Nucleus accumbens (tissue), 56 donors: ENCODE results near the gene FAM72D.
"Not testable (repeated sequence)": the region's sequence is repeated elsewhere in the genome, so short reads cannot be mapped to it uniquely, and the experiment has no call there.

Experiments
- DNase-seq, 56 donors: peaks; one replicate each; lab custom pipeline; 2025; lab: John Stamatoyannopoulos, UW

Gene FAM72D

DNA sequence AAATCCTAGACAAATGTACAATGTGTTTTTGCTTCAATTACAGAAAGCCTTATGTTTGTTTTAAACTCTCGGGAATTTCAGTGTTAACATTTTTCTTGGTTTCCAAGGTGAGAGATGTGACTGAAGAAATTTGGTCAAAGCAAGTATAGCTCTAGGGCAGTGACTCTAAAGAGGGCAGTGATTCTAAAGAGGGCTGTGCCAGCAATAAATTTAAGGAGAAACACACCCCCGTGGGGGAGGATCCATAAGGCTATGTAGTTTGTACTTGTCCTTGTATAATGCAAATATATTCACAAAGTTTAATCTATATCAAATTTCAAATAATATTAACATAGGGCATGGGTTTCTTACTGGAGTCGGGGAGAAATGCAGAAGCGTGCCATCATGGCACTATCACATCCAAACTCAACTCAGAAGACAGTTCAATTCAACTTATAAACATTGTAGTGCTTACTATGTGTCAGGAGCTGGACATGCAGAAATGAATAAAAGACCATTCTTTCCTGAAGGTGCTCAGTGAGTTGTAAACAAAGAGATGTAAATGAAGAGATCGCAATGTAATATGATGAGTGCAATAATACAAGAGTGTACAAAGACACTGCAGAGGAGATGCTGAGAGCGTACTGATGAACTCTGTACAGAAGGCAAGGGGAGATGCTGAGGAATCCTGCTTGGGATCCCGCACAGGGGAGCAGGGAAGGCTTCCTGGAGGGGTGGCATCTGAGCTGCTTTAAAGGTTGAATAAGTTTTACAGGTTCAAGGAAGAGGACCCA is 13.1 kb upstream of the FAM72D start:
- DNase-seq, result not testable (repeated sequence)

DNA sequence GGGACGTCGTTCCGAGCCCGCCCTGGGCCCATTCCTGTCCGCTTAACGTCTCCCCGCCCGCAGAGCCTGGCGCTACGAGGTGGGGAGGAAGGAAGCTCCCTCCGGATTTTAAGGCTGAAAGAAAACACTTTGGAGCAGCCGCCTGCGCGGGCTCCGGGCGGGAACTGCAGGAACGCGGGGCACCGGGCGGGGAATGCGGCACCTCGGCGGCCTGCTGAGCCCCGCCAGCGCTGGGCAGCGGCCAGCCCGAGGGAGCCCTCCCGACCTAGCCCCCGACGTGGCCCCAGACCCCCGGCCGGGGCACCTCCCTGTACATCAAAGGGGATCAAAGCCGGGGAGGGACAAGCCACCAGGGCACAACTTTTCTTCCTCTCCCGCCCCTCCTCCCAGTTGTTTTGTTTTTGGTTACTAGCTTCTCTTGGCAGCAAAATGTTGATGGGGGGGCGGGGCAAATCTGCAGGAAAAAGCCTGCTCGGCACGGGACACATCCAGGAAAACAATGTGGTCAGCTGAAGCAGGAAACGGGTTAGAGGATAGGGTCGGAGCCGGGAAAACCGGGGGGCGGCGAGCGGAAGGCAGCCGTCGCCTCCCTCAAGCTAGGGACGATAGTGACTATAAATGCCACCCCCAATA is 2.1 kb upstream of the FAM72D start:
- DNase-seq, result not testable (repeated sequence)

DNA sequence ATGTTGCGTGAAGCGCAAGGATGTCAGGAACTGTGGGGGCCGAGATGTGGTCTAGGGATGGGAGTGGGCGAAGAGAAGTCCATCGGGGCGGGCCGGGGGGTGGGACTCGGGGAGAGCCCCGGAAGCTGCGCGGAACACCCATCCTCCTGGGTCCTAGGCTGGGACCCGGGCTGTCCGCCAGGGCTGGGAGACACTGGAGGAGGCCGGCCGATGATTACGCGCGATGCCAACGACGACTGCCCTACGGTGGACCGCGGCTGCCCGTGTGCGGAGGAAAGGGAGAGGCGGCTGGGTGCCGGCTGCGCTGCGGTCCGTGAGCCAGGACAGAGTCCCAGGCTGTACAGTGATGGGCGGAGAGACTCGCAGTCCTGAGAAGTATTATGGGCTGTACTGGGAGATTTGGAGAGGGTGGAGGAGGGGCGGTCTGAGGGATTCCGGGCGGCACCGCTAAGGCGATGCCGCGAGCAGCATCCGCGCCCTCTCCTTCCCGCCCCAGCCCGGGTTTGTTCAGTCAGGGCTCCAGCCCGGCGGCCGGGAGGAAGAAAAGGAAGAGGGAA is 1.0 kb upstream of the FAM72D start:
- DNase-seq, result not testable (repeated sequence)

DNA sequence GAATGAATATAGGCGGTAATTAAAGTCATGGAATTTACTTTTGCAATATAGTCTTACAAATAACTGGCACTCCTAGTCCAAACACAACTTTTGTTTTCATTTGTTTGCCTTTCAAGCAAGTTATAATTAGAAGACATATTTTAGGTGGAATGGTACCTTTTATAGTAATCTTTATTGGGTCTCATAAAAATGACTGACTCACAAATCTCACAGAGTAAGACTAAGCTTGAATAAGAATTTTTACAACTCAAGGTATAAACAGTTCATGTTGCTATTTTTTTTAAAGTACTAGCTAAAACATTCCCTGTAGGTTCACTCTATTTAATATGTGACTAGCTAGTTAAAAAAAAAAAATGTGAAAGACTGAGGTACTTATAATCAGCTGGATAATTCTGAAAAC is 6.0 kb downstream of the FAM72D start:
- DNase-seq, result not testable (repeated sequence)

DNA sequence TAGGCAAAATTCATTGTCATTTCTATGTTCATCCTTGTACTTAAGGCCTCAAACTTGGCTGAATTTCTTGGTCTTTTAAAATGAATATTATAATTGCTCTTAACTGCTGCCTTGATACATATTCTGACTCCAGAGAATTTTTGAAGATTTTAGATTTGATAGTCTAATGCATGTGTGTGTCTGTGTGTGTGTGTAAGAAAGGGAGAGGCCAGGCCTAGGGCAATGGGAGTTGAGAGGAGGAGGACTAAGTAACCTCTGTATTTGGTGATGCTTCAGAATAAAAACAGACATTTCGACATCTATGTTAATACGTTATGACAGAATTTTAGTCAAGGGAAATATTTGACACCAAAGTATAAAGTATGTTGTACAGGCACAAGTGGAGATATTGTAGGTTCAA is 7.5 kb downstream of the FAM72D start:
- not testable (repeated sequence) for DNase-seq

DNA sequence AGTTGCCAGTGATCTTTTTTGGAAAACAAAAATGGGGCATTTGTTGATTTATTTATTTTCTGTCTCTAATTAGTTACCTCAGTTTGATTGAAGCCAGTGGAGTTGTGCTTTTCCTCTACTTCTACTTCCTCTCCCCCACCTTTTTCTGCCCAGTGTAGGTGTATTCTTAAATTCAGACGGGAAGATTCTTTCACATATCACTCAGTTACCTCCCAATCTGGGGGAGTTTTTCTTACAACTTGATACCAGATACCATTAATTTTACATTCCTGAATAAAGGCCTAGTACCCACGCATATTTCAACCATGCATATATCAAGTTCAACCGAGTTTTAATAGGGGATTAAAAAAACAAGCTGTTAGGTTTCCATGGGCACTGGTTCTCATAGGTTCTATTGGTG is 15.9 kb downstream of the FAM72D start:
- not testable (repeated sequence) for DNase-seq

DNA sequence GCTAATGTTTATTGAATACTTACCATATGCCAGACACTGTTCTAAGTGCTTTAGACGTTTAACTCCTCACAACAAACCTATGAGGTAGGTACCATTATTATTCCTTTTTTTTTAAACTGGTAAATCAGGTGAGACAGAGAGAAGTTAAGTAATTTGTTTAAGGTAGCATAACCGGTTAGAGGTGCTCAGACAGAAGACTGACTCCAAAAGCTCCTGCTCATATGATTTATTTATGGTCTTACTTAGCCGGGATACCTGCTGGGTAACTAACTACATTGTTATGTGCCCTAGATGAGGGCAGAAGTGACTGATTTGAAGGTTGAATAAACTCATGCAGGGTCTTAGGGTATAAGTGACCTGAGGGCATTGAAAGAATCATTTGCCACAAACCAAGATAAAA is 16.9 kb downstream of the FAM72D start:
- DNase-seq, result not testable (repeated sequence)

DNA sequence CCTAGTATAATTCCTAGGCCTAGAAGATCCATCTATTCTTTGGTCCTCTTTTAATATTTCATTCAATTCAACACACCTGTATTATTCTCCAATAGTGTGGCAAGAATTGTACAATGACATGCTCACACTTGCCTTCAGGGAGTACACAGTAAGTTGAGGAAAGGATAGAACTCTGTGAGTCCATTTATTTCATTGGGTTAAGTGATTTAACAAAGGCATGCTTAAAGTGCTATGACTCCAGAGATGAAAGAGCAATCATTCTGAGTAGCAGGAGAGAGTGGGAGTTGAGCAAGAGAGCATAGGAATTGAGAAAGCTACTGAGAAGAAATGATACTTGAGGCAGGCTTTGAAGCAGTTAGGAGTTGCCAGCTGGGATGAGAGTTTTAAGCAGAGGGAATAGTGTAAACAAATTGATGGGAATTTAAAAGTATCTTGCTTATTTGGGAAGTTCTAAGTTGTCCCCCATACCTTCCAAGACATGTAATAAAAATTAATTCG is 18.8 kb downstream of the FAM72D start:
- DNase-seq, result not testable (repeated sequence)

DNA sequence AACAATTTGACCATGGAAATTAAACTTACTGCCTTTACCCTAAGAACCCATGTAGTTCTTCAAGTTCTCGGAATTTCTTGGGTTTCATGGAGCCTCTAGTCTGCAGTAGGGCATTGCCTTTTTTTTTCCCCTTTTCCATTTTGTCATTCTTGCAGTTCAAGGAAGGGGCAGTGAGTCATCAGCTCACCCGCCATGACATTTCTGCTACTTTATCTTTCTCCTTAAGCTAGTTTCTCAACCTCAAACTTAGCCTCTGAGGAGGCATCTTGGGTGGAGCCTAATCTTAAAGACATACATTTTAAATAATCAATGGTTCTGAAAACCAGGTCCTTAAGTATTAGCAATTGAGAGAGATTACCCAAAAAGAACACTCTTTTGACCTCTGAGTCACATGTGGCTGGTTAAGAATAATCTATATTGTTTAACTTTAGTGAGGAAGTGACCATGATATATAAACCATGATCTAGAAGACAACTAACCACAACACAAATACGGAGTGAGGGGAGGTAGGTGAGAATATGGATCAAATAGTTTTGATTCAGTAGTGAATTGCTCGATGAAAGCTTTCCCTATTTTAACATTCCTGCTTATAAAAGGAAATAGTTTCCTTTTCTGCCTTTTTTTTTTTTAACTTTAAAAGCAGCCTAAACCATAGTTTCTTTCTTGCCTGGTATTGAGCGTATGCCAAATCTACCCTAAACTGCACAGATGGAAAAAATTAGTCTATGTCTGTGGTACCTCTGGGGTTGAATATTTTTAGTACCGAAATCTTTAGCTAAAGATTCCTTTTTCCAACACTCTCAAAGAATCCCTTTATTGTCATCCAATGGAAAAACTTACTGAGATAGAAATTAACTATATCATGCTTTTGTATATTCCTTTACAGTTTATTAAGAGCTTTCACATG is 20.1 kb downstream of the FAM72D start:
- not testable (repeated sequence) for DNase-seq

DNA sequence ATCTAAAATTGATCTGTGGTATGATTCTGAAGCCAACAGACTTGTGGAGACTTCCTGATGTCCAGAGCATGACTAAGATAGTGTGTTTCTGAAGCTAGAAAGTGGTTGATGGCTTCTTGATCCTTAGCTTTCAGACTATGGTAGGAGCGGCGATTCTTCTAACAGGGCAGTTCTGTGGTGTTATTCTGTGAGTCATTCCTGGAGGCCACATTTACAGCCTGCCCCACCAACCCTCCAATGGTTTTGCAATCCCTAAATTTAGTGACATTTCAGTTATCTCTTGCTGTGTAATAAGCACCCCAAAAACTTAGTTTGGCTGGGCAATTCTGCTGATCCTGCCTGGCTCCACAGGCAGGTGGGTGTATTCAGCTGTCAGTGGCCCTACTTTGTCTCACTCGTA is 24.1 kb downstream of the FAM72D start:
- DNase-seq, result not testable (repeated sequence)

GRCh38 chr1:145122344-145123061 is 26.7 kb downstream of the FAM72D start:
- not testable (repeated sequence) for DNase-seq

GRCh38 chr1:145123062-145123395 is 27.3 kb downstream of the FAM72D start:
- not testable (repeated sequence) for DNase-seq

GRCh38 chr1:145123992-145124641 is 28.3 kb downstream of the FAM72D start:
- not testable (repeated sequence) for DNase-seq

GRCh38 chr1:145125112-145125511 is 29.3 kb downstream of the FAM72D start:
- not testable (repeated sequence) for DNase-seq

- DNase-seq, result not testable (repeated sequence)
Measured at GRCh38 chr1:145127144-145127543, 31.4 kb downstream of the FAM72D start.

- DNase-seq, result not testable (repeated sequence)
Measured at GRCh38 chr1:145128697-145129469, 33.1 kb downstream of the FAM72D start.

- DNase-seq, result not testable (repeated sequence)
Measured at GRCh38 chr1:145134476-145134875, 38.7 kb downstream of the FAM72D start.

- DNase-seq, result not testable (repeated sequence)
Measured at GRCh38 chr1:145140549-145140948, 44.8 kb downstream of the FAM72D start.
